Cortex of kidney (tissue), 1 donor: ENCODE measurements around the gene ATXN7L2.
"Not testable (repeated sequence)": the region's sequence is repeated elsewhere in the genome, so short reads cannot be mapped to it uniquely, and the experiment has no call there.

ENCODE experiments used
- DNase-seq: peaks from one replicate; lab custom pipeline; 2025; lab: John Stamatoyannopoulos, UW

The ATXN7L2 gene

GRCh38 chr1:109483672-109484518 lies at the start of gene ATXN7L2:
Gene ATXN7L2 (plus strand): TSS chr1:109483905. CDS start chr1:109483954, 49 bp downstream.
- DNase-seq, result no peak

- DNase-seq, result no peak
Measured at GRCh38 chr1:109434484-109434883, 49.2 kb upstream of the ATXN7L2 start.

DNA sequence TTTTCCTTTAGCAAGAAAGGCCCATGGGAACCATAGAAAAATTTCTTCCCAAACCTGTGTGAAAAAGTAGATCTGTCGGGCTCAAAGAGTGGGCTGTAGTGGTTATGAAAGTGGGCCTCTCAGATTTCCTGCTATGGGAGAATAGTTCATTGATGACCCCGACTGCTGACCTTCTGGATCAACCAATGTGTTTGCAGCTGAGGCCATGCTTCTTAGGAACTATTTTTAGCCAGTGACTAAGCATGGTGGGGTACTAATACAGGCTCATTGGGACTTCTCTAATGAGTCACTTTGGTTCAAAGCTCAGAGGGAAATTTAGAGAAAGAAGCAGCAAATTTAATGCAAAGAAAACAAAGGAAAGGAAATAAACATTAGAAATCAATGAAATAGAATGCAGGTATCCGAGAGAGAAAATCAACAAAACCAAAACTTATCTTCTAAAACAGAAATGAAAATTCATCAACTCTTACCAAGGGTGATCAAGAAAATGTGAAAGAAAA lies 44.9 kb upstream of the ATXN7L2 start:
- no peak for DNase-seq

GRCh38 chr1:109441069-109441468 lies 42.6 kb upstream of the ATXN7L2 start:
- DNase-seq, result no peak

DNA sequence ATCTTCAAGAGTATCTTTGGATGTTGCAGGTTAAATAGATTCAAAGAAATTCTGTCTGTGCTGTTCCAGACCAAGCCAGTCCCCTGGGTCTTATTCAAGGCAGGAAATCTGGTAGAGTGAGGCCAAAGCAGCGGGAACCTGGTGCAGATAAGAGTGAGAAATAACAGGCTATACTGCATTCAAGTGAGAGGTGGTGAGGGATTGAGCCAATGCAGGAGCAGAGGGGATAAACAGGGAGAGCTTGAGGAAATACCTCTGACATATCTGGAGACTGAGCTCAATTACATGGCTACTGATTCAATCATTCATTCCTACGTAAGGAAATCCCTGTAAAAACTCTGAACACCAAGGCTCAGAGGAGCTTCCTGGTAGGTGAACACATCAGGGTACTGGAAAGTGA lies 40.2 kb upstream of the ATXN7L2 start:
- DNase-seq, result no peak

- no peak for DNase-seq
Measured at GRCh38 chr1:109444346-109444745, 39.4 kb upstream of the ATXN7L2 start.

GRCh38 chr1:109445949-109446695 lies 37.6 kb upstream of the ATXN7L2 start:
- not testable (repeated sequence) for DNase-seq

- DNase-seq, result no peak
Measured at GRCh38 chr1:109447524-109447923, 36.2 kb upstream of the ATXN7L2 start.

- DNase-seq, result no peak
Measured at GRCh38 chr1:109454497-109455133, 29.1 kb upstream of the ATXN7L2 start.

DNA sequence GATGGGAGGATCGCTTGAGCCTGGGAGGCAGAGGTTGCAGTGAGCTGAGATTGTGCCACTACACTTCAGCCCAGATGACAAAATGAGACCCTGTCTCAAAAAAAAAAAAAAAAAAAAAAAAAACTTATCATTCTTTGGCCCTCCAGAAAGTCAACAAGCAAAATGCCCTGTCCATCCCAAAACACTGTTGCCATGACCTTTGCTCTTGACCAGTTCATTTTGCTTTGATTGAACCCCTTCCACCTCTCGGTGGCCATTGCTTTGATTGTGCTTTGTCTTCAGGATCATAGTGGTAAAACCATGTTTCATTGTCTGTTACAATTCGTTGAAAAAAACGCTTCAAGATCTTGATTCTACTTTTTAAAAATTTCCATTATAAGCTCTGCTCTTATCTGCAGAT lies 25.9 kb upstream of the ATXN7L2 start:
- DNase-seq, result no peak

DNA sequence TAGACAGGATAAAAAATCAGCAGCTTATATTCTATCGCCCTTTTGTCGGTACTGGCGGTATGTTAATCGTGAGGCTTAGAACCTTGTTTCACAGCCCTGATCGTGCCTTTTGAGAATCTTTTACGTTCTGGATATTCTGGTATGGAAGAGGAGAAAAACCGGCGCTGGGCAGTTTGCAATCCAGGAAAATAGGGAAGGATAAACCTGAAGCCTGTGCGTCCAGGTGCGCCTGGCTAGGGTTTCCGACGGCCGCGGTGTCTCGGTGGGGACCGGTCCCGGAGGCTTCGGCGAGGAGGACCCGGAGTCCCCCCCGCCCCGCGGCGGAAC lies 17.6 kb upstream of the ATXN7L2 start:
- no peak for DNase-seq

DNA sequence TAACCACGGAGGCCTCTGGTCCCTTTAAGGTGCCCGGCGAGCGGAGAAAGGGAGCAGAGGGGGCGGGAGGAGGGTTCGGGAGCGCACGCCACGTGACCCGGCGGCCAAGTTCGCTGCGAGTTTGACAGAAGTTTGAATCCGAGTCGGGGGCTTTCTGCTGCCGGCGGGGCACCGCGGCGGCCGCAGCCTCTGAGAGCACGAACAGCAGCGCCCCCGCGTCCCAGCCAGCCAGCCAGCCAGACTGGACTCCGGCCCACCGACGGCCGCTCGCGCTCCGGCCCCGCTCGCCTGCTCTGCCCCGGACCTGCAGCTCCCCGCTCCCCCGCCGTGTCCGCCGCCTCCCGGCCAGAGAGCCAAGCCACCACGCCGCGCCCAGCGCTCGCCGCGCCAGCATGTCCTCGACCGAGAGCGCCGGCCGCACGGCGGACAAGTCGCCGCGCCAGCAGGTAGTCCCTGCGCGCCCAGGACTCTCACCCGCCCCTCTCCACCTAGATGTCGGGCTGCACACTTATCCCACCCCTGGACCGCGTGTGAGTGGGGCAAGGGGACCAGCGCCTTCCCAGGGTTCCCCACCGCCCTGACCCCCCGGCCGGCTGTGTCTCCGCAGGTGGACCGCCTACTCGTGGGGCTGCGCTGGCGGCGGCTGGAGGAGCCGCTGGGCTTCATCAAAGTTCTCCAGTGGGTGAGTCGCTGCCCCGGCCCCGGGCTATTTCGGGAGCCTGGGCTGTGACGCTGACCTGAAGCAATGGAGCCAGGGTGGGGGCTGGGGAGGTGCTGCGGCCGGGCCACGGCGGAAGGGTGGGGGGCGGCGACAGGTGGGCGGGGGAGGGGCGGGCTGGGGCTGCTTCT lies 17.0 kb upstream of the ATXN7L2 start, which contains the start of gene SYPL2:
TSS of gene SYPL2 (plus strand) at position 95 of the 849 bp plus-strand sequence. CDS start at position 393, 298 bp downstream.
- no peak for DNase-seq

- DNase-seq, result no peak
Measured at GRCh38 chr1:109467301-109467777, 16.4 kb upstream of the ATXN7L2 start.

- no peak for DNase-seq
Measured at GRCh38 chr1:109468061-109468460, 15.6 kb upstream of the ATXN7L2 start.

DNA sequence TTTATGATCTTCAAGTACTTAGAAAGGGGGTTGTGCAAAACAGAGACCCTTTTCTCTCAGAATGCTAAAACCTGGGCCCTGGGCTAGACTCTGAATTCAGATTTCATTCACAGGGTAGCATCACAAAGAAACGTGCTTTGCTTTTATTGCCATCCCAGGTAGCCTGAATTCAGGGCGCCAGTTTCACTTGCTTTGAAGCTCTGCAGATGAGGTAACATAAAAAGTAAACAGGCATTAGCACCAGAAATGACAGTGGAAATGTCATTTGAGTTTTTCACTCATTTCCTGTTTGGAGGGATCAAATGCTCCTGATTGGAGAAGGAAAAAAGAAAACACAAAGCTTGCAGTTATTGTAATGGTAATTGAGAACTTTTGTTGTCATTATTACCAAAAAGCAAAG lies 14.8 kb upstream of the ATXN7L2 start:
- DNase-seq, result no peak

GRCh38 chr1:109470245-109470644 lies 13.5 kb upstream of the ATXN7L2 start:
- no peak for DNase-seq

GRCh38 chr1:109472779-109473178 lies 10.9 kb upstream of the ATXN7L2 start:
- DNase-seq, result no peak

DNA sequence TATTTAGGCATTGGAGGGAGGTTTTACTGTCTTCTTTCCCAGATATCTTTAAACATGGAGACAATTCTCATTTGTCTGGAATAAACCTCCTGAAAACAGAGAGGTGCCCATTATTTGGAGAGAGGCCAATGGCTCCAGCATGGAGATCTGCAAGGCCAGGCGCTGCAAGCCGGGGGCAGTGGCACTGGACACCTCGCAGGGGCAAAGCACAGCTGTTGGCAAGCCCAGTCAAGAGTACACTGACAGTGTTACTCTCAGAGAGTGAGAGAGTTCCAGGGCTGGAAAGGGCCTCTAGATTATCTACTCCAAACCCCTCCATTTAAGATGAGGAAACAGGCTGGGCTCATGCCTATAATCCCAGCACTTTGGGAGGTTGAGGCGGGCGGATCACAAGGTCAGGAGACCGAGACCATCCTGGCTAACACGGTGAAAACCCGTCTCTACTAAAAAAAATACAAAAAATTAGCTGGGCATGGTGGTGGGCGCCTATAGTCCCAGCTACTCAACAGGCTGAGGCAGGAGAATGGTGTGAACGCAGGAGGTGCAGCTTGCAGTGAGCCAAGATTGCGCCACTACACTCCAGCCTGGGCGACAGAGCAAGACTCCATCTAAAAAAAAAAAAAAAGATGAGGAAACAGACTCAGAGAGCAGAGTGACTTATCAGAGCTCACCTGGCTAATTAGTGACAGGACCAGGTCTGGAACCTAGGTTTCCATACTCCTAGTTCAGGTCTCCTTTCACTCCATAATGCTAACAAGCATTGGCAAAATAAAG lies 10.2 kb upstream of the ATXN7L2 start:
- not testable (repeated sequence) for DNase-seq

GRCh38 chr1:109474697-109475096 lies 9.0 kb upstream of the ATXN7L2 start:
- no peak for DNase-seq

GRCh38 chr1:109475261-109475660 lies 8.4 kb upstream of the ATXN7L2 start:
- DNase-seq, result no peak

DNA sequence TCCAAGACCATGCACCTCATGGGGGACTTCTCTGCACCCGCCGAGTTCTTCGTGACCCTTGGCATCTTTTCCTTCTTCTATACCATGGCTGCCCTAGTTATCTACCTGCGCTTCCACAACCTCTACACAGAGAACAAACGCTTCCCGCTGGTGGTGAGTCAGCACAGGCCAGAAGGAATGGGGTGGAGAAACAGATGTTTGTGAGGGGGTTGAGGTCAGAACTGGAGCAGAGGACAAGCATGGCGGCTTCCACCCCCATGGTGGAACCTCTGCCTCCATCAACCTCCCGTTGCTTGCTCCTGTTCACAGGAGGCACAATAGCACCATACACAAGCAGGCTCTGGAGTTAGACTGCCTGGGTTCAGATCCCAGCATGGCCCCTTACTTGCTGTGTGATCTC lies 6.9 kb upstream of the ATXN7L2 start:
- no peak for DNase-seq
